Effector CD8-positive, alpha-beta T cell (primary cell): ENCODE data around the gene IFT27.
A peak's percentile ranks its signal among the peaks of the same experiment; 100 is the strongest.

Experiments
- DNase-seq: peaks from one replicate; lab custom pipeline; 2025; lab: John Stamatoyannopoulos, UW

IFT27 gene

DNA sequence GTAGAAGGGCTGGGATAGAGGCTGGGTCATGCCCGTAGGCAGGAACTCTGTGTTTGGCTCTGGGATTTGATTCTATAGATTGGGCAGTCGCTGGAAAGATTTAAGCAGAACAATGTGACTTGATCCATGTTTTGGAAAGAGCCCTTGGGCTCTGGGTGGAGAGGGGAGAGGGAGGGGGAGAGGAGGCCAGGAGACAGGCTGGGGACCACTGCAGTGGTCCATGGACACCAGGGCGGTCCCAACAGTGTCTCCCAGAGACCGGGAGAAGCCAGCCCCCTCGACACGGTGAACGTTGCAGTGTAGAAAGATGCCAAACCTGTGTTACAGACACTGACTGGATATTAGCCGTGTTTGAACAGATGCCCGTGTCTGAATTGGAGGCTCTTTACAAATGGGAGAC lies 21.5 kb upstream of the IFT27 start:
- no peak for DNase-seq

GRCh38 chr22:36796552-36797175 lies 20.7 kb upstream of the IFT27 start:
- DNase-seq, result no peak

GRCh38 chr22:36795633-36796032 lies 19.7 kb upstream of the IFT27 start:
- no peak for DNase-seq

DNA sequence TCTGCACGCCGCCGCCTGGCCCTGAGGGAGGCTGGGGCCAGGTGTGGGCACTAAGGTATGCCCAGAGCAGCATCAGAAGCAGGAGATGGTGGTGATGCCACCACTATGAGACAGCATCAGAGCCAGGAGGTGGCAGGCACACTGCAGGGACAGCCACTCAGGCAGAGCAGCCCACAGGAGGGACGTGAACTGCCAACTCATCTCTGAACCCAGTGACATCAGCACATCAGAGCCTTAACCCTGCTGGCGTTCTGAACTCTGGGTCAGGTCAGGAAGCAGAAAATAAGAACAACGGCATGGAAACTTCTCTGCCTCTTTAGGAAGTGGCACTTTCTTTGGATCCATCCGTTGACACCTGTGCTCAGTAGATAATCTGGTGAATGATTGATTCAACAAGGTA lies 14.7 kb upstream of the IFT27 start:
- no peak for DNase-seq

- DNase-seq, result no peak
Measured at GRCh38 chr22:36787204-36787988, 11.5 kb upstream of the IFT27 start.

DNA sequence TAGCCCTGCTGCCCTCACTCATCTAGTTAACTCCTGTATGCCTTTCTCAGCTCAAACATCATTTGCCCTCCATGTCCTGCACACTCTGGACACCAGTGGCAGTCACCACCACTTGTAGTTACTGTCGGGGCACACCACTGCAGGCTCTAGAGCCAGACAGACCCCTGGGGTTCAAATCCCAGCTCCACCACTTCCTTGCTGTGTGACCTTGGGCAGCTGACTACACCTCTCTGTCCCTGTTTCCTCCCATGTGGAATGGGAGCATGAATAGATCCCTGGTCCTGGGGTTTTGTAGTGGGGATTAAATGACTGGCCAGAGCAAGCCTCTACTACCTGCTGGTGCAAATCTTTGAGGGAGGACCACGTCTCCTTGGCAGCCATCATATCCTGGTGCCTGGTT lies 7.8 kb upstream of the IFT27 start:
- no peak for DNase-seq

- peak; percentile 72 for DNase-seq
Measured at GRCh38 chr22:36781656-36782627, 6.0 kb upstream of the IFT27 start.

DNA sequence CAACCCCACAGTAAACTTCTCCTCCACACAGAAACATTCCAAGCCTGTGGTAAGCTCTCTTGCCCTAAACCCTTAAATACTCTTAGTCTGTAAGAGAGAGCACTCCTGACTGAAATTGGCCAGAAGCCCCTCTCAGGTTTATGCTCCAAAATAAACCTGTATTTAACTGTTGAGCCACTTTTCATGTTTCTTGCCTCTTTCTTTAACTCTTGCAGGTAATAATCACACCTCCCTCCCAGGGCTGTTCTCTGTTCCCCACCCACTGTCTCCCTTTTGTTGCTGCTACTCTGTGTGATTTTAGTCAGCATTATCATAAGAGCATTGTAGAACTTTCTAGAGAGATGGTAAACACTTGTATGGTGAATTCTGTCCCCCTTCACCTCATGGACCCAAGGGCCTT lies 2.1 kb upstream of the IFT27 start:
- DNase-seq, result no peak

DNA sequence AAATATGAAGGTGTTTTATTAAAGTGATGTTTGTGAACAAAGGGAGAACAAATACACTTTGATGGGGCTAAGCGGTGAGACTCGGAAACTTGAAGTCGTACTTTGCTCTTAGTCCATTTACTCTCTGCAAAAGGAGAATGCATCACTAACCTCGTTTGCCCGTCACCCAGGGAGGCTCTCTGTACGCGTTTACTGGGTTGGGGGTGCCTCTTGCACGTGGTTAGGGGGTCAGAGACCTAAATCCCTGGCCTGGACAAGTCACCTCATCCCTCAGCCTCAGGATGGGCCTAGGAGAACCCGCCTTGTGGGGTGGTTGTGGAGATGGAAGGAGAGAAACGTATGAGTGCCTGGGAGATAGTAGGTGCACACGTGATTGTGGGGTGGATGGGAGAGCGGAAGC lies 803 bp upstream of the IFT27 start:
- DNase-seq, result no peak

DNA sequence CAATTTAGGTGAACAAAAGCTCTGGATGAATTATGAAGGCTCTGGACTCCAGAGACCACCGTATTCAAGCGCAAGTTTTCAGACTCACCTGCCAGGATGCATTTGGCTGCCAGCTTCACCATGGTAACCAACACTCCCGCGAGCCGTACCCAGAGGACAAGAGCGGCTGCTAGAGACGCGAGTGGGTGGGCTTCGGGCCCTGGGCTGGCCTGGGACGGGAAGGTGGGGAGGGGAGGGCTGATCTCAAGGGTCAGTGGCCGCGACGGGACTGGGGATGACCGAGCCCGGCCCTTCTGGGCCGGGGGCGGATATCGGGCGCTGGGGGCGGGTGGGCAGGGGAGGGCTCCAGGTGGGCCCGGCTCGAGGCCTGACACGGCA lies 344 bp downstream of the IFT27 start:
- peak; percentile 29 for DNase-seq

DNA sequence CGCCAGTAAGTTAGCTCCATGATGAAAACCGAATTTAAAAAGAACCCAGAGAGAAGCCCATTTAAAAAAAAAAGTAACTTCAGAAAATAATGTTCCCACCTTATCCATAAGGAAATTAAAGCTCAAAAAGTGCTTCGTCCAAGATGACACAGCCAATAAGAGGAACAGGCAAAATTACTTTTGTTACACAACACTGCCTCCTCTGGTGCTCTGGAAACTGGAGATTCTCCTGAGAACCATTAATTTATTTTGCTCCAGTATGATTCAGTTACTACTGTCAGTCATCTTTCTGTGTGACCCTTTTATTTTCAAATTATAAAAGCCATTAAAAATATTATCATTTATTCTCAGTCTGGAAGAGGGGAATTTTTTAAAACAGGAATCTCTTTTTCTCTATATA lies 2.0 kb downstream of the IFT27 start:
- no peak for DNase-seq

GRCh38 chr22:36772451-36772850 lies 3.5 kb downstream of the IFT27 start:
- no peak for DNase-seq

GRCh38 chr22:36771356-36772063 lies 4.4 kb downstream of the IFT27 start:
- no peak for DNase-seq

GRCh38 chr22:36770513-36771231 lies 5.2 kb downstream of the IFT27 start:
- DNase-seq, result no peak

GRCh38 chr22:36769541-36770512 lies 6.1 kb downstream of the IFT27 start:
- DNase-seq, result no peak

GRCh38 chr22:36768616-36769015 lies 7.3 kb downstream of the IFT27 start:
- no peak for DNase-seq

GRCh38 chr22:36768141-36768540 lies 7.8 kb downstream of the IFT27 start:
- no peak for DNase-seq

DNA sequence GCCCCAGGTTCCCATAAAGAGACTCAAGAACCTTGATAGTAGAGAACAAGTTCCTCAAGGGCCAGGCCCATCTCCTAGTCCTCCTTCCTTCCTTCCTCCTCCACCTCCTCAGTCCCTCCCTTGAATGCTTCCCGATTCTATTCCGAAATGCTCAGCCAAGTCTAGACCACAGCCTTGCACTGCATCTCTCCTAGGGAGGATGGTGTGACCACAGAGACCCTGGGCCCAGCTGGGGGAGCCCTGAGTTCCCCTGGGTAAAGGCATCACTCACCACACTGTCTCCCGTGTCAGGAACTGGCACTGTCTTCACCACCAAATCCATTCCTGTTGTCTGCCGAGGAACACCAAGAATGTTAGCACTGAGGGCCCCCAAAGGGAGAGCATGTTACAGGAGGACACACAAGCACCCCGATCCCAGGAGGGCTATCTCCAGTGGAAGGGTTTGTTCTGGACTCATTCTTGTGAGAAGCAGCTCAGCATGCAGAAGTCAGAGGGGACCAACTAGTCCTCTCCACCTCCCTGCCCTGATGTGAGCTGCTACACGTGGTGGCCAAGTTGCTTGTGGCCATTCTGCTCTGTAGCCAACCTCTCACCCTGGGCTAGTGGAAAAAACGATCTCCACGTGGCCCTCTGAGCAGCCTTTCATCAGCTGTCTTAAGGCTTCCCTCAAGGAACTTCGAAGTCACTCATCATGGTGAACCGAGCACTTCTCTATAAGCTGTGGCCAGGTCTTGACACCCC lies 8.7 kb downstream of the IFT27 start:
- DNase-seq, result no peak

GRCh38 chr22:36765943-36766450 lies 9.9 kb downstream of the IFT27 start:
- no peak for DNase-seq
